ENCODE data around the gene SLC6A17.

DNA sequence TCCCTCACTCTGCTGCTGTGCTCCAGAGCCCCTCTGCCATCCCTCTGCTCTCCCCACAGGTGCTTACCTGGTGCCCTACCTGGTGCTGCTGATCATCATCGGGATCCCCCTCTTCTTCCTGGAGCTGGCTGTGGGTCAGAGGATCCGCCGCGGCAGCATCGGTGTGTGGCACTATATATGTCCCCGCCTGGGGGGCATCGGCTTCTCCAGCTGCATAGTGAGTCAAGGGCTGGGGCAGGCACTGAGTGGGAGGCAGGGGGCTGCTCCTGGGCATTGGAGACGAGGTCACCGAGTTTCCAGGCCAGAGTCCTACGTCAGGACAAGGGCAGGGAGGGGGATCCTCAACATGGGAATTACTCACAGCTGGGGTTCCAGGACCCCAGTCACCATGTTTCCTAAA, 21.7 kb downstream of the SLC6A17 start:
- no peak for TF ChIP-seq CTCF (IDR thresholded peaks at IDR 0.05)
- no peak for TF ChIP-seq POLR2A (IDR thresholded peaks at IDR 0.05)

Measured in adrenal gland (tissue), 5 donors.